Chondrocyte (in vitro differentiated cells): ENCODE results near the gene PLIN4. TPM values are rescaled to one million over a fixed set of nuclear protein-coding genes. Genes with fewer than 3 reads are reported as not detected.

Experiments
- DNase-seq: peaks from one replicate; pipeline ENCODE4 v3.0.0; 2021; ENCODE audit warnings: mixed read lengths, low spot score
- H3K27ac Mint-ChIP-seq: one replicate; pipeline ENCODE4 v1.8.0; 2021; ENCODE audit warnings: mild to moderate bottlenecking, moderate library complexity, mixed read lengths; ENCODE audit not compliant: unreplicated experiment
- H3K27me3 Mint-ChIP-seq: 2 replicates; pipeline ENCODE4 v1.8.0; 2021; ENCODE audit warnings: low read depth, mixed read lengths
- H3K36me3 Mint-ChIP-seq: 2 replicates; pipeline ENCODE4 v1.8.0; 2021; ENCODE audit warnings: low read depth, mixed read lengths
- H3K4me1 Mint-ChIP-seq: 2 replicates; pipeline ENCODE4 v1.8.0; 2021; ENCODE audit warnings: low read depth, mild to moderate bottlenecking, mixed read lengths
- H3K4me3 Mint-ChIP-seq: one replicate; pipeline ENCODE4 v1.8.0; 2021; ENCODE audit warnings: mild to moderate bottlenecking, moderate library complexity, mixed read lengths; ENCODE audit not compliant: unreplicated experiment
- H3K9me3 Mint-ChIP-seq: 2 replicates; pipeline ENCODE4 v1.8.0; 2021; ENCODE audit warnings: low read depth, mixed read lengths
- total RNA-seq: library from RNA; stranded (reverse); gene quantifications from 3 replicates; pipeline ENCODE4 v1.2.1, GENCODE V29; 2021
- TF ChIP-seq, protein P1 (sequence below): fragments of 200-600 bp; sonication (generic); IDR thresholded peaks from 2 replicates; pipeline ENCODE4 v1.5.0; 2021; ENCODE audit warnings: antibody characterized with exemption, mild to moderate bottlenecking, moderate library complexity

The PLIN4 gene
- total RNA-seq, 1 donor from 2014 or later, result 0.05 TPM

DNA sequence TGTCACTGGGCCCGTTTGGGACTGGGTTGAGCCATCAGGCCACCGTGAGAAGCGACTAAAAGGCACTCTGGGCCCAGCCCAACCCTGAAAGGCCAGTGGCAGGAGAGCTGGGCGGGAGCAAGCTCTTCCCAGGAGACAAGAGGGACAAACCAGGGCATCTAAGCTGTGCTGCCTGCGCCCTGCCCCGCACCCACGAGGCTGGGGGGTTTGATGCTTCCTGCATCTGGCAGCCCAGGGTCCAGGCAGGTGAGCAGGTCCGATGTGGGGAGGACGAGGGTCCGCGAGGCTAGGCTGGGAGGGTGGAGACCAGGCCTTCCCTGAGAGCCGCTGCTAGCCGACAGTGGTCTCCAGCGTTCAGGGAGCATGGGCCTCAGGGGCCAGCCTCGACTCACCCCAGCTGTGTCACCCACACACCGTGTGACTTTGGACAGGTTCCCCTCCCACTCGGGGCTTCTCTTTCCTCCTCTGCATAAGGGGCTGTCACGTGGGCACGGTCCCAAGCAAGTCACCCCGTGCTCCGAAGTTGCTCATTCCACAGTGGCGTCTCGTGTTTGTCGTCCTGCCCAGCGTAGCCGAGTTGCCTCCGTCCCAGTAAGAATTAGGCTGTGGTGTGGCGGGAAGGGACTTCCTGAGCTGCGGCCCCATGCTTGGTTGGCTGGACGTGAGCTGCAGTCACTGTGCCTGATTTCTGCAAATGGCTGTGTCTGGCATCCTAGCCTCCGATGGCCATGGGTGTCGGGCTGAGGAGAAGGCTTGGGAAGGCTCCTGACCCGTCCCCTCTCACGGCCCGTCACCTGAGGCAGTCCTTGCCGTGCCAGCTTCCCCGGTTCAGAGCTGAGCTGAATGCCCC is 15.8 kb downstream of the PLIN4 start:
- TF ChIP-seq, protein P1, sequence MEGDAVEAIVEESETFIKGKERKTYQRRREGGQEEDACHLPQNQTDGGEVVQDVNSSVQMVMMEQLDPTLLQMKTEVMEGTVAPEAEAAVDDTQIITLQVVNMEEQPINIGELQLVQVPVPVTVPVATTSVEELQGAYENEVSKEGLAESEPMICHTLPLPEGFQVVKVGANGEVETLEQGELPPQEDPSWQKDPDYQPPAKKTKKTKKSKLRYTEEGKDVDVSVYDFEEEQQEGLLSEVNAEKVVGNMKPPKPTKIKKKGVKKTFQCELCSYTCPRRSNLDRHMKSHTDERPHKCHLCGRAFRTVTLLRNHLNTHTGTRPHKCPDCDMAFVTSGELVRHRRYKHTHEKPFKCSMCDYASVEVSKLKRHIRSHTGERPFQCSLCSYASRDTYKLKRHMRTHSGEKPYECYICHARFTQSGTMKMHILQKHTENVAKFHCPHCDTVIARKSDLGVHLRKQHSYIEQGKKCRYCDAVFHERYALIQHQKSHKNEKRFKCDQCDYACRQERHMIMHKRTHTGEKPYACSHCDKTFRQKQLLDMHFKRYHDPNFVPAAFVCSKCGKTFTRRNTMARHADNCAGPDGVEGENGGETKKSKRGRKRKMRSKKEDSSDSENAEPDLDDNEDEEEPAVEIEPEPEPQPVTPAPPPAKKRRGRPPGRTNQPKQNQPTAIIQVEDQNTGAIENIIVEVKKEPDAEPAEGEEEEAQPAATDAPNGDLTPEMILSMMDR, result no peak
- no peaks in the 10 kb centered on the region for H3K27me3 Mint-ChIP-seq
- no peaks in the 10 kb centered on the region for H3K9me3 Mint-ChIP-seq
- H3K4me1 Mint-ChIP-seq, result peaks cover 7% of the 10 kb centered on the region
- H3K27ac Mint-ChIP-seq, result no peak overlapping the region
- peaks cover 11% of the 10 kb centered on the region for H3K36me3 Mint-ChIP-seq
- no peak overlapping the region for H3K4me3 Mint-ChIP-seq
- DNase-seq, result no peak

DNA sequence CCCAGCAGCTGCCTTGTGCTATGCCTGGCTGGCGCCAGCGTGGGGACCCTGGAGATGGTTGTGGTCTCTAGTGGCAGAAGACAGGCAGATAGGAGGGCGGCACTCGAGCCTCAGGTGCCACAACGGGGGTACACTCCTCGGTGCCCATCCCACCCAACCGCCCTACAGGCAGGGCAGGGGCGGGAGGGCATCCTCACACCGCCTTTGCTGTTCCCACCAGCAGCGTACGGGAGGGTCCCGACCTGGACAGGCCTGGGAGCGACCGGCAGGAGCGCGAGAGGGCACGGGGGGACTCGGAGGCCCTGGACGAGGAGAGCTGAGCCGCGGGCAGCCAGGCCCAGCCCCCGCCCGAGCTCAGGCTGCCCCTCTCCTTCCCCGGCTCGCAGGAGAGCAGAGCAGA is 16.6 kb downstream of the PLIN4 start:
- Mint-ChIP-seq H3K9me3 (no peaks in the 10 kb centered on the region), H3K27ac (no peak overlapping the region), H3K4me1 (peaks cover 6% of the 10 kb centered on the region), H3K4me3 (no peak overlapping the region), H3K36me3 (peaks cover 11% of the 10 kb centered on the region), H3K27me3 (no peaks in the 10 kb centered on the region)
- peak; percentile 90 for DNase-seq
- TF ChIP-seq, protein P1, result no peak

DNA sequence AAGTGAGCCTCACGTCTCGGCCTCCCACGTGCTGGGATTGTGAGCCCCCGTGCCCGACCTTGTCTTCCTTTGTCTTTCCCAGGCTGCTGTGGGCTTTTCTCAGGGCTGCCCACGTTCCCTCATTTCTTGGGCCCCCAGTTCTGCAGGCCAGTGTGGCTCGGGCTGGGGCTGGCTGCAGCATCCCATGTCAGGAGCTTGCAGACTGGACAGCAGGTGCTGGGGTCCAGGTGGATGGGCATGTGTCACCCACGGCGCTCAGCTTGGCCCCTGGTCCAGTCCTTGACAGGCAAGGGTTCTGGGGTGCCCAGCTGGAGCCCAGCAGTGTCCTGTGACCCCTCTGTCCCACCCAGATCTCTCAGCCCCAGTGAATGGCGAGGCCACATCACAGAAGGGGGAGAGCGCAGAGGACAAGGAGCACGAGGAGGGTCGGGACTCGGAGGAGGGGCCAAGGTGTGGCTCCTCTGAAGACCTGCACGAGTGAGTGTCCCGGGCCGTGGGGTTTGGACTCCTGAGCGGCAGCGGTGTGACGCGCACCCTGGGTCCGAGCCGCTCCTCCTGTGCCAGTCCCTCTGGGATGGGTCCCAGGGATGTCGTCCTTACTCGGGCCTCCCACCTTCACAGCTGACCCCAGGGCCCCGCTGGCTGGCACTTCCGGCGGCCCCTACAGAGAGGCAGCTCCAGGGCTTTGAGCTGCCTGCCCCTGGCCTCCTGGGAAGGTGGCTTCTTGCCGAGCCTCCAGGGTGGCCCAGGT is 17.3 kb downstream of the PLIN4 start:
- Mint-ChIP-seq H3K27me3 (no peaks in the 10 kb centered on the region), H3K36me3 (peaks cover 7% of the 10 kb centered on the region), H3K4me3 (no peak overlapping the region), H3K9me3 (no peaks in the 10 kb centered on the region), H3K27ac (no peak overlapping the region), H3K4me1 (no peaks in the 10 kb centered on the region)
- DNase-seq, result peak; percentile 93
- TF ChIP-seq, protein P1, result no peak

DNA sequence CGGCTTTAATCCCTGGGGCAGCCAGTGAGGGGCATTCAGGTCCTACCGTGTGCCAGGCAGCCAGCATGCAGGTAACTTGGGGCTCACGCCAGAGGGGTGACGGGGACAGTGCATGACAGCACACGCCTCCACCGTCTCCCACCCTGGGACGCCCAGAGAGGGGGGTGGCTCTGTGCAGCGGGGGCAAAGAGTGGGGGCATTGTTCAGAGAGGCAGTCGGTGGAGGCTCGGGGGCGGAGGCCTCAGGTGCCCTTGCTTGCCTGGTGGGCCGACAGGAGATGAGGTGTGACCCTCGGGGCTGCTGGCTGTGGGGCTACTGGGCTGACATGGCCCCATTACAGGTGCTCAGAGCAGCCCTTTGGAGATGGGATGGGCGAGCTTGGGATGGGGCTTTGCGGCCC is 18.4 kb downstream of the PLIN4 start:
- no peaks in the 10 kb centered on the region for H3K4me1 Mint-ChIP-seq
- no peak overlapping the region for H3K4me3 Mint-ChIP-seq
- H3K27ac Mint-ChIP-seq, result no peak overlapping the region
- no peaks in the 10 kb centered on the region for H3K27me3 Mint-ChIP-seq
- TF ChIP-seq, protein P1, result no peak
- peaks cover 8% of the 10 kb centered on the region for H3K36me3 Mint-ChIP-seq
- DNase-seq, result no peak
- H3K9me3 Mint-ChIP-seq, result no peaks in the 10 kb centered on the region

DNA sequence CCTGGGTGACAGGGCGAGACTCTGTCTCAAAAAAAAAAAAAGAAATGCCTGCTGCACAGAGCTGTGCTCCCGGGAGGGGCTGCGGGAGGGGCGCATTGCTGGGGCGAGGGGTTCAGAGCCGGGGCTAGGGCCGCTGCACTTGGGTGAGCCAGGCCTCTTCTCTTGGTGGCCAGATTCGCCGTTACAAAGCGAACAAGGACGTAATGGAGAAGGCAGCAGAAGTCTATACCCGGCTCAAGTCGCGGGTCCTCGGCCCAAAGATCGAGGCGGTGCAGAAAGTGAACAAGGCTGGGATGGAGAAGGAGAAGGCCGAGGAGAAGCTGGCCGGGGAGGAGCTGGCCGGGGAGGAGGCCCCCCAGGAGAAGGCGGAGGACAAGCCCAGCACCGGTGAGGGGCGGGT is 19.0 kb downstream of the PLIN4 start:
- H3K27me3 Mint-ChIP-seq, result no peaks in the 10 kb centered on the region
- TF ChIP-seq, protein P1, result no peak
- H3K27ac Mint-ChIP-seq, result no peak overlapping the region
- no peaks in the 10 kb centered on the region for H3K9me3 Mint-ChIP-seq
- DNase-seq, result no peak
- H3K4me3 Mint-ChIP-seq, result no peak overlapping the region
- H3K36me3 Mint-ChIP-seq, result peaks cover 10% of the 10 kb centered on the region
- no peaks in the 10 kb centered on the region for H3K4me1 Mint-ChIP-seq
